Neuronal stem cell (in vitro differentiated cells): ENCODE results near the gene TRABD2A.
"Not testable (repeated sequence)": the region's sequence is repeated elsewhere in the genome, so short reads cannot be mapped to it uniquely, and the experiment has no call there.

Experiments used
- DNase-seq: peaks from one replicate; pipeline ENCODE4 v3.0.0-alpha.2; 2013; ENCODE audit warnings: low spot score
- H2AFZ ChIP-seq: one replicate; pipeline ENCODE4 v1.6.1; 2013; ENCODE audit warnings: mild to moderate bottlenecking, low read length, inconsistent platforms
- H2AK5ac ChIP-seq: 2 replicates; pipeline ENCODE4 v1.6.1; 2013; ENCODE audit warnings: low read depth, mild to moderate bottlenecking, inconsistent platforms, low read length, moderate library complexity, mixed read lengths
- H2BK120ac ChIP-seq: 2 replicates; pipeline ENCODE4 v1.6.1; 2013; ENCODE audit warnings: low read depth, mild to moderate bottlenecking, inconsistent platforms, low read length, moderate library complexity, mixed read lengths
- H2BK12ac ChIP-seq: one replicate; pipeline ENCODE4 v1.6.1; 2013; ENCODE audit warnings: low read length, inconsistent platforms
- H2BK15ac ChIP-seq: 2 replicates; pipeline ENCODE4 v1.6.1; 2013; ENCODE audit warnings: mild to moderate bottlenecking, low read length, inconsistent platforms, mixed read lengths
- H2BK5ac ChIP-seq: one replicate; pipeline ENCODE4 v1.6.1; 2013; ENCODE audit warnings: inconsistent platforms, mild to moderate bottlenecking, low read length, moderate library complexity
- H3K14ac ChIP-seq: one replicate; pipeline ENCODE4 v1.6.1; 2013; ENCODE audit warnings: low read length, inconsistent platforms
- H3K18ac ChIP-seq: 2 replicates; pipeline ENCODE4 v1.6.1; 2013; ENCODE audit warnings: low read length, inconsistent platforms
- H3K23ac ChIP-seq: 2 replicates; pipeline ENCODE4 v1.6.1; 2013; ENCODE audit warnings: low read depth, mild to moderate bottlenecking, mixed read lengths, low read length, inconsistent platforms; ENCODE audit not compliant: poor library complexity
- H3K27ac ChIP-seq: replicated peaks from 3 replicates; pipeline ENCODE4 v1.5.1; 2013; ENCODE audit warnings: low read length, inconsistent platforms
- H3K27me3 ChIP-seq, 3 experiments: 2 replicates each; pipeline ENCODE4 v1.6.1; 2013; ENCODE audit warnings: low read length in 3 of 3, mild to moderate bottlenecking in 2 of 3, inconsistent platforms in 1 of 3, low read depth in 1 of 3, mixed read lengths in 1 of 3, moderate library complexity in 1 of 3; ENCODE audit not compliant: control insufficient read depth in 3 of 3, insufficient read depth in 3 of 3
- H3K36me3 ChIP-seq, 2 donors: replicated peaks in 1 of 2; 2 replicates each; pipeline ENCODE4 v1.6.1; 2013; ENCODE audit warnings: low read length in 2 of 2; ENCODE audit not compliant: control insufficient read depth in 2 of 2, insufficient read depth in 2 of 2
- H3K4ac ChIP-seq: 2 replicates; pipeline ENCODE4 v1.6.1; 2013; ENCODE audit warnings: inconsistent platforms, mild to moderate bottlenecking, low read length, moderate library complexity
- H3K4me1 ChIP-seq, 2 donors: 1 replicate in 1 of 2; 2 replicates in 1 of 2; pipeline ENCODE4 v1.6.1; 2013; ENCODE audit warnings: low read length in 2 of 2, low read depth in 1 of 2; ENCODE audit not compliant: control insufficient read depth in 2 of 2, insufficient read depth in 1 of 2
- H3K4me2 ChIP-seq: one replicate; pipeline ENCODE4 v1.6.1; 2013; ENCODE audit warnings: mild to moderate bottlenecking, low read length, inconsistent platforms; ENCODE audit not compliant: insufficient read depth, poor library complexity, severe bottlenecking
- H3K4me3 ChIP-seq, 2 donors: 2 replicates each; pipeline ENCODE4 v1.5.1; 2013; ENCODE audit warnings: low read length in 2 of 2, mild to moderate bottlenecking in 2 of 2, inconsistent platforms in 1 of 2, moderate library complexity in 1 of 2
- H3K79me1 ChIP-seq: one replicate; pipeline ENCODE4 v1.6.1; 2013; ENCODE audit warnings: low read depth, mild to moderate bottlenecking, inconsistent platforms, low read length, moderate library complexity
- H3K9ac ChIP-seq: one replicate; pipeline ENCODE4 v1.6.1; 2013; ENCODE audit warnings: mild to moderate bottlenecking, low read depth, low read length, inconsistent platforms; ENCODE audit not compliant: poor library complexity
- H3K9me3 ChIP-seq, 2 donors: replicated peaks in 1 of 2; 2 replicates each; pipeline versions ENCODE3 to v1.6.1; 2013; ENCODE audit warnings: low read length in 2 of 2, mild to moderate bottlenecking in 2 of 2, inconsistent platforms in 1 of 2, low read depth in 1 of 2, mixed read lengths in 1 of 2, moderate library complexity in 1 of 2; ENCODE audit not compliant: control insufficient read depth in 2 of 2, insufficient read depth in 1 of 2
- H4K8ac ChIP-seq: one replicate; pipeline ENCODE4 v1.6.1; 2013; ENCODE audit warnings: low read depth, mild to moderate bottlenecking, inconsistent platforms, low read length, moderate library complexity
- H4K91ac ChIP-seq: one replicate; pipeline ENCODE4 v1.6.1; 2013; ENCODE audit warnings: low read length, low read depth, mild to moderate bottlenecking, inconsistent platforms; ENCODE audit not compliant: poor library complexity
- WGBS, 2 donors: extraction: QIAGEN DNeasy Blood & Tissue Kit; methylation state at CpG; one replicate each; pipeline ENCODE4 v1.1.7; 2013; ENCODE audit warnings: missing lambda C conversion rate in 2 of 2, mixed read lengths in 1 of 2; ENCODE audit not compliant: insufficient read length in 2 of 2, insufficient replicate concordance in 1 of 2; ENCODE audit errors: extremely low coverage in 2 of 2; 5-methylcytosine and 5-hydroxymethylcytosine counted together

Gene TRABD2A

GRCh38 chr2:84870306-84870705 is 10.6 kb downstream of the TRABD2A start:
- H3K4me3 ChIP-seq = no peak overlapping the region
- no peak overlapping the region for H3K27ac ChIP-seq
- peak overlapping the region; percentile 32 for H3K9ac ChIP-seq
- H3K79me1 ChIP-seq = no peaks in the 10 kb centered on the region
- H4K91ac ChIP-seq = no peak overlapping the region
- peaks cover 0 to 12% (median 0%) of the 10 kb centered on the region in 3 experiments for H3K27me3 ChIP-seq
- H2AK5ac ChIP-seq = no peak overlapping the region
- no peak overlapping the region for H2BK120ac ChIP-seq
- no CpG with 5 or more reads among the region's 11 CpGs for WGBS, 2 donors
- no peak overlapping the region for H2BK12ac ChIP-seq
- H3K9me3 ChIP-seq = no peaks in the 10 kb centered on the region
- no peak overlapping the region for H3K23ac ChIP-seq
- H3K4me1 ChIP-seq = no peaks in the 10 kb centered on the region
- H3K36me3 ChIP-seq = no peaks in the 10 kb centered on the region
- H4K8ac ChIP-seq = no peak overlapping the region
- no peak overlapping the region for H3K14ac ChIP-seq
- no peak overlapping the region for H3K4ac ChIP-seq
- no peak overlapping the region for H2BK15ac ChIP-seq
- no peak overlapping the region for H3K4me2 ChIP-seq
- DNase-seq = no peak
- H3K18ac ChIP-seq = peak overlapping the region; percentile 7
- no peak overlapping the region for H2BK5ac ChIP-seq
- no peak overlapping the region for H2AFZ ChIP-seq

- not testable (repeated sequence) for H3K4ac ChIP-seq, H3K4me1 ChIP-seq
These were observed 12.6 kb downstream of the TRABD2A start for GRCh38 chr2:84868327-84868726.

GRCh38 chr2:84866122-84866521 is 14.8 kb downstream of the TRABD2A start:
- Histone ChIP-seq H3K18ac (no peak overlapping the region), H3K9ac (no peak overlapping the region), H3K4me1 (no peaks in the 10 kb centered on the region), H3K4me3 (no peak overlapping the region), H4K91ac (no peak overlapping the region), H2AFZ (no peak overlapping the region), H3K14ac (no peak overlapping the region), H2BK12ac (no peak overlapping the region), H3K4me2 (no peak overlapping the region), H4K8ac (no peak overlapping the region), H2BK120ac (no peak overlapping the region), H3K9me3 (no peaks in the 10 kb centered on the region), H3K79me1 (no peaks in the 10 kb centered on the region), H3K4ac (no peak overlapping the region), H2AK5ac (peak overlapping the region; percentile 56), H3K27ac (no peak overlapping the region), H3K23ac (no peak overlapping the region), H3K27me3 (peaks cover 0 to 13% (median 0%) of the 10 kb centered on the region in 3 experiments), H2BK5ac (no peak overlapping the region), H3K36me3 (no peaks in the 10 kb centered on the region), H2BK15ac (no peak overlapping the region)
- WGBS, 2 donors = no CpG with 5 or more reads among the region's 3 CpGs
- DNase-seq = no peak

More at GRCh38 chr2:84868327-84868726, 12.6 kb downstream of the TRABD2A start:
- H2BK120ac ChIP-seq, H2AFZ ChIP-seq, H3K9me3 ChIP-seq, H3K23ac ChIP-seq, H2AK5ac ChIP-seq, DNase-seq, H2BK12ac ChIP-seq, H3K9ac ChIP-seq, H4K91ac ChIP-seq, H3K79me1 ChIP-seq, H4K8ac ChIP-seq, H3K4me3 ChIP-seq, H3K18ac ChIP-seq, H2BK5ac ChIP-seq, H3K27ac ChIP-seq, H2BK15ac ChIP-seq, H3K14ac ChIP-seq, H3K4me2 ChIP-seq, H3K36me3 ChIP-seq: not testable (repeated sequence)
- no CpG with 5 or more reads among the region's 4 CpGs for WGBS, 2 donors
- peaks cover 0 to 14% (median 0%) of the 10 kb centered on the region in 3 experiments for H3K27me3 ChIP-seq

- no peak overlapping the region for H3K18ac ChIP-seq
- no peak overlapping the region for H3K4ac ChIP-seq
- H2BK12ac ChIP-seq = no peak overlapping the region
- H3K23ac ChIP-seq = no peak overlapping the region
- no peak overlapping the region for H2BK15ac ChIP-seq
- H2AFZ ChIP-seq = no peak overlapping the region
- no peak overlapping the region for H4K91ac ChIP-seq
- no peak overlapping the region for H2BK120ac ChIP-seq
- no peak overlapping the region for H2AK5ac ChIP-seq
- peaks cover 0 to 12% (median 0%) of the 10 kb centered on the region in 3 experiments for H3K27me3 ChIP-seq
- H3K36me3 ChIP-seq = no peaks in the 10 kb centered on the region
- H4K8ac ChIP-seq = no peak overlapping the region
- H3K4me3 ChIP-seq = no peak overlapping the region
- H3K4me2 ChIP-seq = no peak overlapping the region
- H3K79me1 ChIP-seq = no peaks in the 10 kb centered on the region
- no peak overlapping the region for H2BK5ac ChIP-seq
- no peaks in the 10 kb centered on the region for H3K9me3 ChIP-seq
- no peak overlapping the region for H3K27ac ChIP-seq
- DNase-seq = no peak
- no CpG with 5 or more reads among the region's 6 CpGs for WGBS, 2 donors
- no peak overlapping the region for H3K9ac ChIP-seq
- H3K14ac ChIP-seq = no peak overlapping the region
- H3K4me1 ChIP-seq = no peaks in the 10 kb centered on the region
These were observed 15.6 kb downstream of the TRABD2A start for GRCh38 chr2:84865181-84865783.
